ENCODE results near the gene GHITM.
"Not testable (repeated sequence)": the region's sequence is repeated elsewhere in the genome, so short reads cannot be mapped to it uniquely, and the experiment has no call there.

The GHITM gene, protein sequence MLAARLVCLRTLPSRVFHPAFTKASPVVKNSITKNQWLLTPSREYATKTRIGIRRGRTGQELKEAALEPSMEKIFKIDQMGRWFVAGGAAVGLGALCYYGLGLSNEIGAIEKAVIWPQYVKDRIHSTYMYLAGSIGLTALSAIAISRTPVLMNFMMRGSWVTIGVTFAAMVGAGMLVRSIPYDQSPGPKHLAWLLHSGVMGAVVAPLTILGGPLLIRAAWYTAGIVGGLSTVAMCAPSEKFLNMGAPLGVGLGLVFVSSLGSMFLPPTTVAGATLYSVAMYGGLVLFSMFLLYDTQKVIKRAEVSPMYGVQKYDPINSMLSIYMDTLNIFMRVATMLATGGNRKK

DNA sequence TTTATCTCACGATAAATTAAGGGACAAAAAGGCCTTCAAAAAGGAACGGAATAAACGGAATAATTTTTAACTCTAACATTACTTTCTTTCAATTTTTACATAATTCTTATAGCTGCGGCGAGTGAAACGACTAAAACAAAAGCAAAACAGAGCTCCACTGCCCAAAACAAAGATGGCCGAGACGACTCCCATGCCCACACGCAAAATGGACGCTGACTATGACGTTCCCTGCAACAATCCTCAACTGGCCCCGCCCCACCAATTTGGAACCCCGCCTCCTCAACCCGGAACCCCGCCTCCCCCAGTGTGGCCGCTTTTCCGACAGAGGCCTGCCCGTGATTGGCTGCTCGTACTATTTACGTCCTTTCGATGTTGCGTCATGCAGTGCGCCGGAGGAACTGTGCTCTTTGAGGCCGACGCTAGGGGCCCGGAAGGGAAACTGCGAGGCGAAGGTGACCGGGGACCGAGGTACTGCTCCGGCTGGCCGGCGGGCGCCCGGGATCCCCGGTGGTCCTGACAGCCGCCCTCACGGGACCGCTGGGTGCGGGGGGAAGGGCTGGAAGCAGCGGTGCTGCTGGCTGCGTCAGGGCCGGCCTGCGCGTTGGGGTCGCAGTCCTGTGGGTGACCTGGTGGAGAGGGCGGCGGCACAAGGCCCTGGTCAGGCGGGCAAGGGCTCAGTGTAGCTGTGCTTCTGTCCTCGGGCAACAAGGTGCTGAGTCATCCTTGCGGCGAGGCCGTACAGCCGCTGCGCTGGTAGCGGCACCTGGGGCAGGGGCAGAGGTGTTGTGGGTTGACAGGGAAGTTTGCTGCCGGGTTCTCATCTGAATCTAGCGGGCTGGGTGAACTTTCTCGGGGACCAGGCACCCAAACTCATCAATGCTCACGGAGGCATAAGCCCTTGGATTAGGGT, at the start of gene GHITM:
Gene GHITM (plus strand): TSS at position 384 of the 910 bp plus-strand sequence. CDS start 1,992 bp downstream, outside the sequence.
- peak; percentile 94 to 97 for DNase-seq (ENCODE audit: extremely low read depth in 1 of 2, low read depth in 1 of 2)

DNA sequence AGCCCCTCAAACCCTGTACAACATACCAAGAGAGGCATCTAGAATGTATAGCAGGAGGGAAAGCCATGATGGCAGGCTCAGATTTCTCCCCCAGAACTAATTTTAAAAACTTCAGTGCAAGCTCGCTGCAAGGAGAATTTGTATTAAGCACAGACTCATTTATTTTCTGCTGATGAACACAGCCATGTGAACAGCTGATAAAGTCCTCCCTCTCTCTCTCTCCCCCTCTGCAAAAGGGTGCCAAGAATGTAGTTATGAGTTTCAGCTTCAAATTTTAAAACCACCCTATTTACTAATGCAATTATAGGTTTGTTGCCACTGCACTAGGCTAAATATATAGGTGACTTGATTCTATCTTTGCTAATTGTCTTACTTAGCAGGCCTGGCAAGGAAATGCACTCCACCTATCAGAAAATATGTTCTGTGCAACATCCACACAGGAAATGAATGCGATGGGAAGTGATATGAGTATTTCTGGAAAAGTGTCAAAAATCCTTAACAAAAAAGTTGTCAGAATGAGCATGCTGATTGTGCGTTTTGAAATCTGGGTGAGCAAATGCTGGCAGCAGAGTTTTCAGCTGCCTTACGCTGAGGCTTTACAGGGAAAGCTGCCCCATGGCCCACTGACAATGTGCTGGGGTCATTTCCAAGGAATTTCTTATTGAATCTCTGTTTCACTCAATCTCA, 43.4 kb upstream of the GHITM start:
- DNase-seq (ENCODE audit: extremely low read depth in 1 of 2, low read depth in 1 of 2), result no peak

DNA sequence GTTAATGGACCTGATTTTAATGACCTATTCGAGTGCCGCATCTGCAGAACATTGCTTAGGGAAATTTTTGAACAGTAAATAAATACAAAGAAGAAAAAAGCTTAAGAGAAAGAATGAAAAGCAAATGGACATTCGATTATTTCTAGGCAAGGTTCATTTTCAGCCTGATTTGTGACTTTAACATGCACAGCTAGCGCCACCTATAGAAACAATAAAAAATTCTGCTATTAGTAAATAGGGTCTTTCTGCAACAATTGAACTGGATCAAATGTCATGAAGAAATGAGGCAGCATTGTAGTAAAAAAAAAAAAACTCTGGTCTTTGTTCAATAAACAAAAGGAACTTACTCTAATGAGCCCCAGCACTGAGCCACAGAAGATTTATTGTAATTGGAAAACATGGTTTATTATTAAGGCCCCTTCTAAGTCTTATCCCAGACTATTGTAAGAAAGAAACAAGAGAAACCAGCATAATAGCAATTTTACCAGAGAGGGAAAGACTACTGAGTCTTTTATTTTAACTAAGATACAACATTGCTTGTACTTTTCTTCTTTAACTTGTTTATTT, 41.4 kb upstream of the GHITM start:
- no peak for DNase-seq (ENCODE audit: extremely low read depth in 1 of 2, low read depth in 1 of 2)

DNA sequence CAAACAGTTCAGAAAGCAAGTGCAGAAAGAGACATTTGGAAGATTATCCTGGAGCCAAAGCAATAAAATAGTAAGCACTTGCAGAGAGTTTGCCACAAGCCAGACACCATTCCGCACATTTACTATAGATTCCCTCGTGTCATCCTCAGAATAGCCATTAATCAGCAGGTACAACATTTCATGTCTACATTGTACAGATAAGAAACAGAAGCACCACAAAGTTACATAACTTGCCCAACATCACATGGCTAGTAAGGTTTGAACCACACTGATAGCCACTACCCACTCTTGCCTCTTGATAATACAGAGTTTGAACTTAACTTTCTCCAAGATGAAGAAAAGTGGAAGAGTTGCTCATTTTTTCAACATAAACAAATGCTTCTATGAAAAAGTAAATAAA, 40.6 kb upstream of the GHITM start:
- no peak for DNase-seq (ENCODE audit: extremely low read depth in 1 of 2, low read depth in 1 of 2)

DNA sequence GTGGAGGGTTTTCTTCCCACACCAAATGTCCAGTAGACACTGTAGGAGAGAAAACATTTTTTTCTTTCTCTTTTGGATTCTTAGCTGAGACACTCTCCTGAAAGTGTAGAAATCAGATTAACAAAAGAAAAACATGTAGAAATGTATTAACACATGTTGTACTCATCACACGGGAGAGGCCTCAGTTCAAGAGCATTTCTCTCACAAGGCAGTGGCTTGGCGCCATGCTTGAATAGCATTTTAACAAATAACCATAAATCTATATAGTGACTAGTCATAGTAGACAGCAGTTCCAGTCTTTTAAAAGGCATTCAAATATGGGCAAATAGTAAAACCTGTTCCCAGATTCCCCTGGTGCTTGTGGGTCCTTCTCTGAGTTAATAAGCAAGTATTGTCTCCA, 38.3 kb upstream of the GHITM start:
- no peak for DNase-seq (ENCODE audit: extremely low read depth in 1 of 2, low read depth in 1 of 2)

DNA sequence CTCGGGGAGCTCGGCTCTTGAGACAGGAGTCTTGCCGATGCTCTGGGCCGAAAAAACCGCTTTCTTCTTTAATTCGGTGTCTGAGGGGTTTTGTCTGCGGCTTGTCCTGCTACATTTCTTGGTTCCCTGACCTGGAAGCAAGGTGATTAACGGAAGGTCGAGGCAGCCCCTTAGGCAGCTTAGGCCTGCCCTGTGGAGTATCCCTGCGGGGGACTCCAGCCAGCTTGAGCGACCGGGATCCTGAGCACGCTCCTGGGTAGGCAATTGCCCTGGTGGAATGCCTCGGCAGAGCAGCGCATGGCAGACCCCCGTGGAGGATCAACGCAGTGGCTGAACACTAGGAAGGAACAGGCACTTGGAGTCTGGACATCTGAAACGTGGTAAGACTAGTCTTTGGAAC, 30.5 kb upstream of the GHITM start:
- DNase-seq (ENCODE audit: extremely low read depth in 1 of 2, low read depth in 1 of 2), result no peak

DNA sequence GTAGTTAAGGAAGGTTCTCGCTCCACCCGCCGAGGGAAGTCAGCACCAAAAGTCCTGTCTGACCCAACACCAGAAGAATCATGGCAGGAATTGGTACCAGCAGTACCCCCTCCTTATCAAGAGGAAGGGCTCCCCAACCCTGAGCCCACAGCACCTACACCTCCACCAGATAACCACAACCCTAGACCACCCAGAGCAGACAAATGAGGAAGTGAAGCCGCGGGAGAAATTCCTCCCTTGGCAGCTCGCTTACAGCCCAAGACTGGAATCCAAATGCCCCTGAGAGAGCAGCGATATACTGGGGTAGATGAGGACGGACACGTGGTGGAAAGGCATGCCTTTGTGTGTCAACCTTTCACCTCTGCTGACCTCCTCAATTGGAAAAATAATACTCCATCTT, 29.5 kb upstream of the GHITM start:
- DNase-seq (ENCODE audit: extremely low read depth in 1 of 2, low read depth in 1 of 2), result not testable (repeated sequence)

DNA sequence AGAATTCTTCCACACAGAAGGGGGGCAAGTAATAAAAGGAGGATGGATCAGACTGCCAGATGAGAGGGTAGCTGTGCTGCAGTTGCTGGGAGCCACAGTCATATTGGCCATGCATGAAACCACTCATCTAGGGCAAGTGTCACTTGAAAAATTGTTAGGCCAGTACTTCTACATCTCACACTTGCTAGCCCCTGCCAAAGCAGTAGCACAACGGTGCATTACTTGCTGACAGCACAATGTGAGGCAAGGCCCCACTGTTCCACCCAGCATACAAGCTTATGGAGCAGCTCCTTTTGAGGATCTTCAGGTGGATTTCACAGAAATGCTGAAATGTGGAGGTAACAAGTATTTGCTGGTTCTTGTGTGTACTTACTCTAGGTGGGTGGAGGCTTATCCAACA, 25.8 kb upstream of the GHITM start:
- not testable (repeated sequence) for DNase-seq (ENCODE audit: extremely low read depth in 1 of 2, low read depth in 1 of 2)

DNA sequence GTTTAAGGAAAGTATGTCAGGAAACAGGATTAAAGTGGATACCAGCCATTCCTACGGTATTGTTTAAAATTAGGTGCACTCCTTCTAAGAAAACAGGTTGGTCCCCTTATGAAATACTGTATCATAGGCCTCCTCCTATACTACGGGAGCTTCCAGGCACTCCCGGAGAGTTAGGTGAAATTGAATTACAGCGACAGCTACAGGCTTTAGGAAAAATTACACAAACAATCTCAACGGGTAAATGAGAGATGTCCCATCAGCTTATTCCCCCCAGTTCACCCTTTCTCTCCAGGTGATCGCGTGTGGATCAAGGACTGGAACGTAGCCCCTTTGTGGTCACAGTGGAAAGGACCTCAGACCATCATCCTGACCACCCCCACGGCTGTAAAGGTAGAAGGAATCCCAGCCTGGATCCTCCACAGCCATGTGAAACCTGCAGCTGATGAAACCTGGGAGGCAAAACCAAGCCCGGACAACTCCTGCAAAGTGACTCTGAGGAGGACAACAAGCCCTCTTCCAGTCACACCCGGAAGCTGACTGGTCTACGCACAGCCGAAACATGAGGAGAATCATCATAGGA, 25.1 kb upstream of the GHITM start:
- no peak for DNase-seq (ENCODE audit: extremely low read depth in 1 of 2, low read depth in 1 of 2)

DNA sequence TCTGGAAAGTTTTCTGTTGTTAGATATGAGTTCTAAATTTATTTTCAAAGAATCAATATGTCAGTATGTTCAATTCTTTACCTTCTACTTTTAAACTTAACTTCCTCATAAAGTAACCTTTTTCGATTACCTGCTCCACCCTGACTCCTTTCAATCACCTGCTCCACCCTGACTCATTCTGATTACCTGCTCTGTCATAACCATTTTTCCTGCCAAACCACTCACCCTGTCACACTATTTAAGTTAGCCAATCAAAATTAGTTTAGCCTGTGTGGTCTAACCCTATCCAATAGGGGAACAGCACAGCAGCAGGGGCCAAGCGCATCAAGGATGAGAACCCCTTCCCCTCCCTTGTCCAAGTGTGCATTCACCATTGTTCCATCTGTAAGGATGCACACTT, 22.1 kb upstream of the GHITM start:
- not testable (repeated sequence) for DNase-seq (ENCODE audit: extremely low read depth in 1 of 2, low read depth in 1 of 2)

DNA sequence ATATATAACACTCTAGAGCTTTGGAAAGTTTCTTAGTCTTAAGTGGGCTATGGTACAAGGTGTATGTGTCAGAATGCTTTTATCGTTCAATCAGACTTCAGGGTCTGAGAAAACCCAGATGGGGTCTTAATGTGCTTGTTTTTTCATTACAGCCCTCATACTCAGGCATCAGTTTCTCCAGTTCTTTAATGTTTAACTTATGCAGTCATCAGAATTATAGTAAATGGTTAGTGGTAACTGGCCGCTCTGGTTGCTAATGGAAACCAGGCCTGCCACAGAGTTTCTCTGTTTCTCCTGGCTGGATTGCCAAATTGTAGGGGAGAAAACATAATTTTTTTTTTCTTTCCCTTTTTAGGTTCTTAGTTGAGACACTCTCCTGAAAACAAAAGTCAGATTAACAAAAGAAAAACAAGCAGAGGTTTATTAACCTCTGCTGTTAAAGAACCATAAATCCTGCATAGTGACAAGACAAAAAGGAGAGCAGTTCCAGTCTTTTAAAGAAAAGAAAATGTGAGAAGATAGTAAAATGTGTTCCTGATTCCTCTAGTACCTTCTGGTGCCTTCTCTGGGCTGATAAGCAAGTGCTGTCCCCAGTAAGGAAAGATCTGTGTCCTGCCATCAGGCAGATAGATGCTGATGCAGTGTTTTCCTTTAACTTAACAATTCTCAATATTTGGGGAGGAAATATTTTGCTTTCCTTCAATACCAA, 21.5 kb upstream of the GHITM start:
- no peak for DNase-seq (ENCODE audit: extremely low read depth in 1 of 2, low read depth in 1 of 2)

DNA sequence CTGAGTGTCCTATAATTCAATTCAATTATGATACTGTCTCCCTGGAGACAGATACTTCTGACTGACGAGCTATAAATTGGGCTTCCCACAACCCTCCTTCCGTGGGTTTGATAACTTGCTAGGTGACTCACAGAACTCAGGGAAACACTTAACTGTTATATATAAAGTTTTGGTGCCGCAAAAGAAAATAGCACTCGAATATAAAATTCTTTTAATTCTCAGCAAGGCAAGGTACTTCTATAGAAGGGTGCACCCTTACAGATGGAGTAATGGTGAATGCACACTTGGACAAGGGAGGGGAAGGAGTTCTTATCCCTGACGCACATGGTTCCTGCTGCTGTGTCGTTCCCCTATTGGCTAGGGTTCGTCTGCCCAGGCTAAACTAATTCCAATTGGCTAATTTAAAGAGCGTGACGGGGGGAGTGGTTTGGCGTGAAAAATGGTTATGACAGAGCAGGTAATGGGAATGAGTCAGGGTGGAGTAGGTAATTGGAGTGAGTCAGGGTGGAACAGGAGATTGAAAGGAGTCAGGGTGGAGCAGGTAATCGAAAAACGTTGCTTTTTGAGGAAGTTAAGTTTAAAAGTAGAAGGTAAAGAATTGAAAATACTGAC, 20.8 kb upstream of the GHITM start:
- DNase-seq (ENCODE audit: extremely low read depth in 1 of 2, low read depth in 1 of 2), result no peak

DNA sequence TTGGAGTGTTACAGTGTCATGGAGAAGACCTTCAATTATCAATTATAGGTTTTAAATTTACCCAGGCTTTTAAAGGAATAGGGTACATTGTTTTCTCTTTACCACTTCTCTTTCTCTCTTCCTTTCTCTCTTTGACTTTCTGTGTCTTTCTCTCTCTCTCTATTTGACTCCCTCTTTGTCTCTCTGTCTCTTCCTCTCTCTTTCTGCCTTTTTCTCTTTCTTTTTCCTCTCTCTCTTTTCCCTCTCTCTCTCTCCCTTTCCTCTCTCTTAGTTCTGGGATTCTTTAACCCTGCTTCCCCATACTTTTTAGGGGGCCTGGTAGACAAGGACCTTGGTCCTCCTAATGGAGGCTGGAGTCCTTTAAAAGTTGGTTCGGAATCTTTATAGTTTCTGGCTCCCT, 15.9 kb upstream of the GHITM start:
- DNase-seq (ENCODE audit: extremely low read depth in 1 of 2, low read depth in 1 of 2), result no peak

DNA sequence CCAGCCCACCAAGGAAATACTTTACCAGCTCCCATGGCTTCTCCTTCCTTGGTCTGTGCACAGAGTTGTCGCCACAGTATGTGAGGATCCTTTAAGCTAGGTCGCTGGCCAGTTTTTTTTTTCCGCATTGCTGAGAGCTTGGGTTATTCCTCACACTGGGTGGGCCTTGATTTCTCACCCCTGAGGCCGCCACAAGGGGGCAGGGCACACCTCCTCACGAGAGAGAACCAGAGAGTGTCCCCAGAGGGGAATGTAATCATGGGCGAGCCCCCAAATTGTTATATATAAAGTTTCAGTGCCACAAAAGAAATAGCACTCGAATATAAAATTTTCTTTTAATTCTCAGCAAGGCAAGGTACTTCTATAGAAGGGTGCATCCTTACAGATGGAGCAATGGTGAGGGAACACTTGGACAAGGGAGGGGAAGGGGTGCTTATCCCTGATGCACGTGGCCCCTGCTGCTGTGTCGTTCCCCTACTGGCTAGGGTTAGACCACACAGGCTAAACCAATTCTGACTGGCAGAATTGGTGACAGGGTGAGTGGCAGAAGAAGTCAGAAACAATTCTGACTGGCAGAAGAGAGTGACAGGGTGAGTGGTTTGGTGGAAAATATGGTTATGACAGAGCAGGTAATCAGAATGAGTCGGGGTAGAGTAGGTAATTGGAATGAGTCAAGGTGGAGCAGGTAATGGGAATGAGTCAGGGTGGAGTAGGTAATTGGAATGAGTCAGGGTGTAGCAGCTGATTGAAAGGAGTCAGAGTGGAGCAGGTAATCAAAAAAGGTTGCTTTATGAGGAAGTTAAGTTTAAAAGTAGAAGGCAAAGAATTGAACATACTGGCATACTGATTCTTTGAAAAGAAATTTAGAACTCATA, 13.2 kb upstream of the GHITM start:
- not testable (repeated sequence) for DNase-seq (ENCODE audit: extremely low read depth in 1 of 2, low read depth in 1 of 2)

DNA sequence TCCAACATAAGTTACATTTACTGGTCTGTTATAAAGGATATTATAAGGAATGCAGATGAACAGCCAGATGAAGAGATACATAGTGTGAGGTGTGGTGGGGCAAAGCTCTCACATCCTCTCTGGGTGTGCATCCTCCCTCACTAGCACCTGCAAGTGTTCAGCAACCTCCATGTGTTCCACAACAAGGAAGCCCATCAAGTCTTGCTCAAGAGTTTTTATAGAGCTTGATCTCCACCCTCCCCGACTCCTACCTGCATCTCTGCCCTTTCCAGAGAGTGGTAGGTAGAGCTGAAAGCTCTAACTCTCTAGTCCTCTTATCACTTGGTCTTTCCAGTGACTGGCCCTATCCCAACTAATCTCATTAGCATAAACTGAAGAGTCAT, 12.5 kb upstream of the GHITM start:
- DNase-seq (ENCODE audit: extremely low read depth in 1 of 2, low read depth in 1 of 2), result no peak

DNA sequence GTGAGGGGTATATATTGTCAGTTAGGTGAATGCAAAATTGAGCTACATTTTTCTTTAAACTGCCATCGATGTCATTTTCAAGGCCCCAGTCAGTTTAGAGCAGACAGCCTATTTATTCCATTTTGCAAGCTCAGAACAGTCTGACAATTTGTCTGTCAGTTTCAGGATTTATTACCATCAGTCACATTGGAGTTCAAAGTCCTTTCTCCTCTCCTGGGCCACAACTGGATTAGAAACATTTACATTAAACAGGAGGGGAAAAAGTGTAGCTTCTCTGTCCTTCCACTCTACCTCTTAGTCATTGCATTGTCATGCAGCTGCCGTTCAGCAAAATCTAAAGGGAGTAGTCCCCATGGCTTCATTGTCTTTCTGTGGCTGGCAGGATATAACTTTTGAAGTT, 3.5 kb upstream of the GHITM start:
- DNase-seq (ENCODE audit: extremely low read depth in 1 of 2, low read depth in 1 of 2), result no peak

DNA sequence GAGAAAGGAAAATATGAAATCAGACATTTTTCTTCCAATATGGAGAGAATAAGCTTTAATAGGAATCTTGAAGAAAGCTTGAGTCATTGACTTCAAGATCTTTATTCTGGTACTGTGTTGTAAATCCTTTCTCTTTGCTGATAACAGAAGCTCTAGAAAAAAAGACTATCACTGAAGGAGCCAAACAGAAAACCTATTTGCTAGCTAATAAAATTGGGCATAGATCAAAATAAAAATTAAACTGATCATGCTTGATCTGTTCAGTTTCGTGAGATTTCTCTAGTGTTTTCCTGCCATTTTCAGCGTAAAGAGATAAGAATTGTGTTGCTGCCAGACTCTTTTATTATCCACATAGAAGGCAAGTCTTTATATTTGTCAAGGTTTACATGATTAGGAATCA, 1.5 kb upstream of the GHITM start:
- no peak for DNase-seq (ENCODE audit: extremely low read depth in 1 of 2, low read depth in 1 of 2)

DNA sequence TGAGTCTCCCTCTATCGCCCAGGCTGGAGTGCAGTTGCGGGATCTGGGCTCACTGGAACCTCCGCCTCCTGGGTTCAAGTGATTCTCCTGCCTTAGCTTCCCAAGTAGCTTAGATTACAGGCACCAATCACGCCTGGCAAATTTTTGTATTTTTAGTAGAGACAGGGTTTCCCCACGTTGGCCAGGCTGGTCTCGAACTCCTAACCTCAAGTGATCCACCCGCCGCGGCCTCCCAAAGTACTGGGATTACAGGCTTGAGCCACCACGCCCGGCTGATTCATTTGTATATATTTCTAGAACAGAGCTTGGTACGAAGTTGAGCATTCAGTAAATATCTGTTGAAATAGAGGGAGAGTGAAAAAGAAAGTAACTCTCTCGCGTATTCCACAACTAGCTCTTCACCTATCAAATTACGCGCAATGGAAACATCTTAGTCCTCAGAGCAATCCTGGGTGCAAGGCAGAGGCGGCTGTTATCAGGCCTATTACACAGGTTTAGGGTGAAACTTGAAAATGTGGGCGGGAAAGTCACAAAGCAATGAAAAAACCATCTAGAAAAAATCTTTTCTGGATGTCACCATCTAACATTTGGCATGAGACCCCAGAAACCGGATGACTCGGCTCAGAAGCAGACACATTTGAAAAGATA, 707 bp upstream of the GHITM start:
- peak; percentile 18 to 59 for DNase-seq (ENCODE audit: extremely low read depth in 1 of 2, low read depth in 1 of 2)

All from stimulated activated CD8-positive, alpha-beta memory T cell treated with anti-CD3 and anti-CD28 coated beads, Interleukin-7, amount 100 ng/mL, for 48 hours (primary cell).